Mesendoderm (in vitro differentiated cells): ENCODE data around the gene GSE1.

ENCODE experiments used
- DNase-seq: peaks from one replicate; pipeline ENCODE4 v3.0.0; 2013
- H2AK5ac ChIP-seq: 2 replicates; pipeline ENCODE4 v1.6.1; 2013; ENCODE audit warnings: low read length, inconsistent platforms
- H2BK120ac ChIP-seq: 2 replicates; pipeline ENCODE4 v1.6.1; 2013; ENCODE audit warnings: low read depth, mild to moderate bottlenecking, low read length, moderate library complexity, mixed read lengths
- H2BK15ac ChIP-seq: replicated peaks from 2 replicates; pipeline ENCODE4 v1.6.1; 2013; ENCODE audit warnings: low read depth, mild to moderate bottlenecking, moderate library complexity
- H2BK5ac ChIP-seq: 2 replicates; pipeline ENCODE4 v1.6.1; 2013; ENCODE audit warnings: low read length, inconsistent platforms
- H3K18ac ChIP-seq: 2 replicates; pipeline ENCODE4 v1.6.1; 2013; ENCODE audit warnings: mild to moderate bottlenecking, low read length, mixed read lengths
- H3K23ac ChIP-seq: one replicate; pipeline ENCODE4 v1.6.1; 2013; ENCODE audit warnings: low read length
- H3K27ac ChIP-seq: 2 replicates; pipeline ENCODE4 v1.5.1; 2013; ENCODE audit warnings: low read depth, mild to moderate bottlenecking, inconsistent platforms, low read length, moderate library complexity
- H3K27me3 ChIP-seq: 2 replicates; pipeline ENCODE4 v1.6.1; 2013; ENCODE audit warnings: low read length, control low read depth, mild to moderate bottlenecking, inconsistent platforms; ENCODE audit not compliant: insufficient read depth, poor library complexity
- H3K36me3 ChIP-seq: 2 replicates; pipeline ENCODE4 v1.6.1; 2013; ENCODE audit warnings: low read length, inconsistent platforms; ENCODE audit not compliant: control insufficient read depth, insufficient read depth
- H3K4ac ChIP-seq: one replicate; pipeline ENCODE4 v1.6.1; 2013; ENCODE audit warnings: low read depth, mild to moderate bottlenecking, low read length, moderate library complexity
- H3K4me1 ChIP-seq: 2 replicates; pipeline ENCODE4 v1.6.1; 2013; ENCODE audit warnings: low read depth, low read length, inconsistent platforms; ENCODE audit not compliant: control insufficient read depth
- H3K4me2 ChIP-seq: 2 replicates; pipeline ENCODE4 v1.6.1; 2013; ENCODE audit warnings: low read length
- H3K4me3 ChIP-seq: 2 replicates; pipeline ENCODE4 v1.5.1; 2013; ENCODE audit warnings: mild to moderate bottlenecking, low read length
- H3K56ac ChIP-seq: one replicate; pipeline ENCODE4 v1.6.1; 2013; ENCODE audit warnings: low read length
- H3K79me1 ChIP-seq: 2 replicates; pipeline ENCODE4 v1.6.1; 2013; ENCODE audit warnings: low read length, inconsistent platforms
- H3K79me2 ChIP-seq: 2 replicates; pipeline ENCODE4 v1.6.1; 2013; ENCODE audit warnings: mild to moderate bottlenecking, low read length; ENCODE audit not compliant: control insufficient read depth, insufficient read depth
- H3K9ac ChIP-seq: 2 replicates; pipeline ENCODE4 v1.6.1; 2013; ENCODE audit warnings: low read length, inconsistent platforms
- H4K5ac ChIP-seq: one replicate; pipeline ENCODE4 v1.6.1; 2013; ENCODE audit warnings: low read length
- H4K8ac ChIP-seq: one replicate; pipeline ENCODE4 v1.6.1; 2013; ENCODE audit warnings: low read depth, mild to moderate bottlenecking, control low read depth, low read length, moderate library complexity
- WGBS: extraction: QIAGEN DNeasy Blood & Tissue Kit; methylation state at CpG from one replicate; pipeline ENCODE4 v1.1.7; 2013; ENCODE audit warnings: low lambda C conversion rate, missing lambda C conversion rate; ENCODE audit not compliant: insufficient coverage; ENCODE audit errors: extremely low coverage; 5-methylcytosine and 5-hydroxymethylcytosine counted together

The GSE1 gene

DNA sequence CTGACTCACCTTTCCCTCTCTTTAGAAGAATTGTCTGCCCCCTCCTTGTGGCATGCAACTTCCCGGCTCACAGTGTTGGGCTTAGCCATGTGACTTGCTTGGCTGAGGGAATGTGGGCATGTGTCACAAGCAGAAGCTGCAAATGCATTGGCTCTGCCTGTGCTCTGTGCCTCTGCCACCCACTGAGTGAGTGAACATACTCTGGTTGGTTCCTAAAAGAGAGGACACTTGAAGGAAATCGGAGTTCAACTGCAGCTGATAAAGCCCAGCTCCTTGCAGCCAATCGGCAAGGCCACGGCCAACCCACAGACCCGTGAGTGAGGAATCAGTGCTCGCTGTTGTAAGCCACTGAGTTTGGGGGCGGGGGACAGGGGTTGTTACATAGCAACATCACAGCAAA, 86.5 kb downstream of the GSE1 start:
- Histone ChIP-seq H3K4ac (no peak overlapping the region), H4K5ac (no peak overlapping the region), H3K79me1 (no peaks in the 10 kb centered on the region), H3K23ac (no peak overlapping the region), H3K4me2 (no peak overlapping the region), H3K9ac (no peak overlapping the region), H2AK5ac (no peak overlapping the region), H3K56ac (no peak overlapping the region), H2BK120ac (no peak overlapping the region), H4K8ac (no peak overlapping the region), H3K4me1 (no peaks in the 10 kb centered on the region), H3K36me3 (no peaks in the 10 kb centered on the region), H3K79me2 (no peaks in the 10 kb centered on the region), H3K18ac (no peak overlapping the region), H2BK15ac (no peak overlapping the region), H2BK5ac (no peak overlapping the region), H3K27me3 (no peaks in the 10 kb centered on the region), H3K27ac (no peak overlapping the region), H3K4me3 (no peak overlapping the region)
- DNase-seq, result peak; percentile 47
- no CpG with 5 or more reads among the region's 7 CpGs for WGBS

DNA sequence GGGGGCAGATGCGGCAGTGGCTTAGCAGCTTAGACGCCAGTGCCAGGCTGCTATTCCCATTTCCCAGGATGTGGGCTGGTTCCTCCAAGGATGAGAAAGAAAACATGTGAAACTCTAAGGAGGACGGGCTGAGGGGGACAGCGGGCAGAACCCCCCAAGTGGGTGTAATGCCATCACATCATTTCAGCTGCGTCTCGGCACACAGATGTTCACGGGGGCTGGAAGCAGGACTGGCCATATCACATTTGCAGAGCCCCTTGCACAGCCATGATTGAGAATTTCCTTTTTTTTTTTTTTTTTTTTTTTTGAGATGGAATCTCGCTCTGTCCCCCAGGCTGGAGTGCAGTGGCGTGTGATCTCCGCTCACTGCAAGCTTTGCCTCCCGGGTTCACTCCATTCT, 90.9 kb downstream of the GSE1 start:
- WGBS, result no CpG with 5 or more reads among the region's 11 CpGs
- no peaks in the 10 kb centered on the region for H3K79me2 ChIP-seq
- H3K4ac ChIP-seq, result no peak overlapping the region
- DNase-seq, result no peak
- H2BK120ac ChIP-seq, result no peak overlapping the region
- H3K23ac ChIP-seq, result no peak overlapping the region
- no peak overlapping the region for H3K4me2 ChIP-seq
- H3K36me3 ChIP-seq, result no peaks in the 10 kb centered on the region
- no peak overlapping the region for H4K5ac ChIP-seq
- H3K79me1 ChIP-seq, result no peaks in the 10 kb centered on the region
- H3K27me3 ChIP-seq, result no peaks in the 10 kb centered on the region
- H3K56ac ChIP-seq, result no peak overlapping the region
- H2BK5ac ChIP-seq, result no peak overlapping the region
- no peak overlapping the region for H2AK5ac ChIP-seq
- H3K4me1 ChIP-seq, result no peaks in the 10 kb centered on the region
- no peak overlapping the region for H3K9ac ChIP-seq
- H3K27ac ChIP-seq, result no peak overlapping the region
- no peak overlapping the region for H2BK15ac ChIP-seq
- H4K8ac ChIP-seq, result no peak overlapping the region
- H3K4me3 ChIP-seq, result no peak overlapping the region
- H3K18ac ChIP-seq, result no peak overlapping the region

DNA sequence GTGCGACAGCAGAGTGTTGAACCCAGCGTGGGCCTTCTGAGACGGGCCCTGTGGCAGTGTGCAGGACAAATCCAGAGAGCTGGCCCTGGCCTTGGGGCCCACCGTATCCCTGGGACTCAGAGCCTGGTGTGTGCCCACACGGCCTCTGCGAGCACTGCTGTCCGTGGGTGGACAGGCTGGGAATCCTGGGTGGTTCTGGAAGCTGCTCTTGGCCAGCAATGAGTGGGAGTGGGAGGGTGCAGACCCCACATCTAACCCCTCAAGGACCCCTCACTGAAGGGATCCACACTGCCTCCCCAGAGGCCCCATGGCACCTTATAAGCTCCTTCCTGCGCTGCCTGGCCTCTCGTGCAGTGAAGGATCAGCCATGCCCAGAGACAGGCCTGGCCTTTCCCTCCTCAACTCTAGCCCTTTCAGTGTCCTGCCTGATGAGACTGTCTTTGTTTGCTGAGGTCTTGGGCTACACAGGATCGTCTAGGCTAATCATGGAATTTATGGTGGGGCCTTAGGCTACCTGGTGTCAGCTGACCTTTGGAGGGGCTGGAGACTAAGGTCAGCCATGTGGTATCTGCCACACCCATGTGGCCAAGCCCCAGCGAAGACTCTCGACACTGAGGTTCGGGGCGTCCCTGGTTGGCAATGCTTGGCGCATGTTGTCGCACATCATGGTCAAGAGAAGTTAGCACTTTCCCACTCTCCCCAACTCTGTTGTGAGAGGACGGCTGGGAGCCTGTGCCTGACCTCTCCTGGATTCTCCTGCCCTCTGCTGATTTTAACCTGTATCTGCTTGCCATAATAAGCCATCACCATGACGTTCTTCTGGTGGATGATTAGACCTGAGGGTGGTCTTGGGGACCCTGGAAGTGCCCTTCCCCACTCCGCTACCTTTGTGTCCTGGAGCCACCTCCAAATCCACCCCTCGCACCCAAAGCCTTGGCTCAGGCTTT, 92.1 kb downstream of the GSE1 start:
- no peaks in the 10 kb centered on the region for H3K27me3 ChIP-seq
- no peaks in the 10 kb centered on the region for H3K4me1 ChIP-seq
- no peak overlapping the region for H4K8ac ChIP-seq
- no CpG with 5 or more reads among the region's 20 CpGs for WGBS
- H3K27ac ChIP-seq, result no peak overlapping the region
- H3K23ac ChIP-seq, result no peak overlapping the region
- H2BK120ac ChIP-seq, result no peak overlapping the region
- no peak overlapping the region for H3K4me3 ChIP-seq
- no peak overlapping the region for H3K56ac ChIP-seq
- H2BK5ac ChIP-seq, result no peak overlapping the region
- H3K4me2 ChIP-seq, result no peak overlapping the region
- no peaks in the 10 kb centered on the region for H3K79me2 ChIP-seq
- H3K36me3 ChIP-seq, result no peaks in the 10 kb centered on the region
- no peak for DNase-seq
- no peak overlapping the region for H3K9ac ChIP-seq
- H2AK5ac ChIP-seq, result no peak overlapping the region
- H3K4ac ChIP-seq, result no peak overlapping the region
- H4K5ac ChIP-seq, result no peak overlapping the region
- no peak overlapping the region for H3K18ac ChIP-seq
- H2BK15ac ChIP-seq, result no peak overlapping the region
- H3K79me1 ChIP-seq, result no peaks in the 10 kb centered on the region

DNA sequence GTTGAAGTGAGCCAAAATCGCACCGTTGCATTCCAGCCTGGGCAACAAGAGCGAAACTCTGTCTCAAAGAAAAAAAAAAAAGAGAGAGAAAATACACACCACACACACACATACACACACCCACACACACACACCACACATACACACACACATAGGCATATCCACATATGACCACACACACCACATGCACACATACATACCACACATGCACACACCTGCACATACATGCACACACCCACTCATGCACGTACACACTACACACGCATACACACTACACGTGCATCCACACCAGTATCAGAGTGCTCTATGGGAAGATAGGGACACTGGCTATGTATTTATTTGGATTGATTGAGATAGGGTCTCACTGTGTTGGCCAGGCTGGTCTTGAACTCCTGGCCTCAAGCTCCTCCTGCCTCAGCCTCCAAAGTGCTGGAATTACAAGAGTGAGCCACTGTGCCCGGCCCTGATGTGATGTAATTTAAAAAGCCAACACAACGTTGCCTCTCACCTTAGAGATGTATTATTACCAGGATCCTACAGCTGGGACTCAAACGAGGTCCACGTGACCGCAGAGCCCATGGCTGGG, 93.4 kb downstream of the GSE1 start:
- no peak overlapping the region for H3K27ac ChIP-seq
- no peaks in the 10 kb centered on the region for H3K79me1 ChIP-seq
- no peaks in the 10 kb centered on the region for H3K4me1 ChIP-seq
- H3K36me3 ChIP-seq, result no peaks in the 10 kb centered on the region
- H4K5ac ChIP-seq, result no peak overlapping the region
- no peak overlapping the region for H3K4ac ChIP-seq
- no peak overlapping the region for H2BK15ac ChIP-seq
- no peaks in the 10 kb centered on the region for H3K27me3 ChIP-seq
- H3K18ac ChIP-seq, result no peak overlapping the region
- no peak overlapping the region for H3K23ac ChIP-seq
- H2AK5ac ChIP-seq, result no peak overlapping the region
- H4K8ac ChIP-seq, result no peak overlapping the region
- DNase-seq, result no peak
- H2BK5ac ChIP-seq, result no peak overlapping the region
- no peak overlapping the region for H3K4me2 ChIP-seq
- no peak overlapping the region for H3K4me3 ChIP-seq
- H3K79me2 ChIP-seq, result no peaks in the 10 kb centered on the region
- no CpG with 5 or more reads among the region's 11 CpGs for WGBS
- no peak overlapping the region for H3K9ac ChIP-seq
- H2BK120ac ChIP-seq, result no peak overlapping the region
- H3K56ac ChIP-seq, result no peak overlapping the region

DNA sequence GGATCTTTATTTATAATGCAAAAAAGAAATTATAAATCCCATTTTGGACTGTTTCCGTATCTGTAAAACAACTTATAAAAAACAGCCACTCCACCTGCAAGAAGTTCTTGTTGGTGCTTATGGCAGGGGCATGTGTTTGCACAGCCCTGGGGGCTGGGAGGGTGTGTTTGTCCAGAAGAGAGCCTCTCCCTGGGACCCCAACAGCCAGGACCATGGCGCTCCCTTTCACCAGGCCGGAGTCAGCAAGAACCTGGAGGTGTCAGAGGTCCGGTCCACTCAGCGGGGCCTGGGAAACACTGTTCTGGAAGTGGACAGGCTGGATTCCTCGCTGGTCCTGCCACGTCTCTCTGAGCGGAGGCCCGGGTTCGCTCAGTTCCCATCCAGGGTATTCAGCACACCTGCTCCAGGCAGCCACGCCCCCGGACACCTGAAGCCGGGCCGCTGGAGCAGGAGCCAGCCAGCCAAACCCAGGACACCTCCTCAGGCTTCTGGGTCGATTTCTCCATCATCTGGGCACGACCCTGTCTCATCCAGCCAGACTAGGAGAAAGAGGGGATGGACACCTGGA, 94.5 kb downstream of the GSE1 start:
- Histone ChIP-seq H3K18ac (no peak overlapping the region), H3K36me3 (no peaks in the 10 kb centered on the region), H3K27me3 (no peaks in the 10 kb centered on the region), H3K79me1 (no peaks in the 10 kb centered on the region), H3K4me1 (no peaks in the 10 kb centered on the region), H2BK5ac (no peak overlapping the region), H3K23ac (no peak overlapping the region), H2AK5ac (no peak overlapping the region), H3K4ac (no peak overlapping the region), H3K56ac (no peak overlapping the region), H3K79me2 (no peaks in the 10 kb centered on the region), H3K4me3 (no peak overlapping the region), H3K4me2 (no peak overlapping the region), H4K8ac (no peak overlapping the region), H2BK15ac (no peak overlapping the region), H3K27ac (no peak overlapping the region), H2BK120ac (no peak overlapping the region), H4K5ac (no peak overlapping the region), H3K9ac (no peak overlapping the region)
- DNase-seq, result no peak
- no CpG with 5 or more reads among the region's 16 CpGs for WGBS
